ENCODE results near the gene LARP1. TPM values are rescaled to one million over a fixed set of nuclear protein-coding genes. Genes with fewer than 3 reads are reported as not detected.

The LARP1 gene
- polyA plus RNA-seq, 2 of the 4 experiments (the other 2 are of a cell fraction), result 87.0 to 112 TPM

DNA sequence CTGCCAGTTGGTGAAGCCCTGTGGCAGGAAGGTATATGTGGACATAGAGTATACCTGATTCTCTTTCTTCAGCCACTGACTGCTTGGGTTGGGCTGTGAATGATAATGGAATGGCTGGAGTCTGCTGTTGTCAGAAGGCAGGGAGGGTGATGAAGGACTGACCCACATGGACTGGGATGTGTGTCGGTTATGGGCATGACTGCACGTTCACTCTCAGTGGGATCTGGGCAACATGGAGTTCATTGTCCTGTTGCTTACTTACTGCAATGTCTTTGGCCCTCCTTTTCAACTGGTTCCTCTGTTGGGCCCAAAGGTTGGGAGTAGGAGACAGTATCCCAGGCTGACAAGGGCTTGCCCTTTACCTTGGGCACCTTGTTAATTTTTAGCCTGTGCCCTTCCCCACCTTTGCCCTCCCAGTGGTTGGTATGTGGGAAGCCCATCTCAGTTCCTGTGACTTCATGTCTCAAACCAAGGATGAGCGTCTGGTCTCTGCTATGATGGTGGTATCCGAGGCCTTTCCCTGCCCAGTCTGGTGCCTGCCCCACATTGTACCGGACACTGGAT, 60.6 kb downstream of the LARP1 start:
- DNase-seq (ENCODE audit: low read depth in 1 of 2, low spot score in 1 of 2) (no peak), FAIRE-seq (no peak), ATAC-seq (no peak)
- H3K4me1 ChIP-seq, result peaks cover 8% of the 10 kb centered on the region; the same call in 1 of the 3 replicates
- H3K9me3 ChIP-seq, result no peaks in the 10 kb centered on the region
- WGBS (ENCODE audit: missing lambda C conversion rate), result 90% methylated on average over 5 of the region's 5 CpGs
- CTCF ChIA-PET, result no interaction called here
- H3K27ac ChIP-seq, result no peak overlapping the region
- H3K4me3 ChIP-seq, result no peak overlapping the region
- POLR2A ChIA-PET, result no interaction called here
- no peak overlapping the region for H3K4me2 ChIP-seq
- TF ChIP-seq HOXB13 (CRISPR knock-in tag; IDR thresholded peaks at IDR 0.05; ENCODE audit: low read depth) (no peak), ESRRA (IDR thresholded peaks at IDR 0.05; ENCODE audit: borderline replicate concordance, low read length) (no peak), KDM1A (IDR thresholded peaks at IDR 0.05; ENCODE audit: low read depth) (no peak), RFX5 (IDR thresholded peaks at IDR 0.05) (no peak), BHLHE40 (IDR thresholded peaks at IDR 0.05; ENCODE audit: low read depth, low read length) (no peak), TP53 (CRISPR knock-in tag; IDR thresholded peaks at IDR 0.05) (no peak), ZSCAN20 (CRISPR knock-in tag; IDR thresholded peaks at IDR 0.05) (no peak), RAD21 (conservative IDR thresholded peaks at IDR 0.05 in 1 of 2, IDR thresholded peaks at IDR 0.05 in 1 of 2) (no peak), KDM5A (IDR thresholded peaks at IDR 0.05) (no peak), TFCP2L1 (CRISPR knock-in tag; IDR thresholded peaks at IDR 0.05) (no peak), CHD2 (IDR thresholded peaks at IDR 0.05; ENCODE audit: low read length, partially characterized antibody) (no peak), RNF2 (IDR thresholded peaks at IDR 0.05; ENCODE audit: borderline replicate concordance, low read depth) (no peak), NFE2L2 (conservative IDR thresholded peaks at IDR 0.05; ENCODE audit: low read length) (no peak), PHF8 (IDR thresholded peaks at IDR 0.05; ENCODE audit: borderline replicate concordance, low read depth) (no peak), FOSB (CRISPR knock-in tag; IDR thresholded peaks at IDR 0.05) (no peak)
- TF ChIP-seq, protein P1, sequence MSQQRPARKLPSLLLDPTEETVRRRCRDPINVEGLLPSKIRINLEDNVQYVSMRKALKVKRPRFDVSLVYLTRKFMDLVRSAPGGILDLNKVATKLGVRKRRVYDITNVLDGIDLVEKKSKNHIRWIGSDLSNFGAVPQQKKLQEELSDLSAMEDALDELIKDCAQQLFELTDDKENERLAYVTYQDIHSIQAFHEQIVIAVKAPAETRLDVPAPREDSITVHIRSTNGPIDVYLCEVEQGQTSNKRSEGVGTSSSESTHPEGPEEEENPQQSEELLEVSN (IDR thresholded peaks at IDR 0.05; ENCODE audit: borderline replicate concordance, low read depth), result no peak

DNA sequence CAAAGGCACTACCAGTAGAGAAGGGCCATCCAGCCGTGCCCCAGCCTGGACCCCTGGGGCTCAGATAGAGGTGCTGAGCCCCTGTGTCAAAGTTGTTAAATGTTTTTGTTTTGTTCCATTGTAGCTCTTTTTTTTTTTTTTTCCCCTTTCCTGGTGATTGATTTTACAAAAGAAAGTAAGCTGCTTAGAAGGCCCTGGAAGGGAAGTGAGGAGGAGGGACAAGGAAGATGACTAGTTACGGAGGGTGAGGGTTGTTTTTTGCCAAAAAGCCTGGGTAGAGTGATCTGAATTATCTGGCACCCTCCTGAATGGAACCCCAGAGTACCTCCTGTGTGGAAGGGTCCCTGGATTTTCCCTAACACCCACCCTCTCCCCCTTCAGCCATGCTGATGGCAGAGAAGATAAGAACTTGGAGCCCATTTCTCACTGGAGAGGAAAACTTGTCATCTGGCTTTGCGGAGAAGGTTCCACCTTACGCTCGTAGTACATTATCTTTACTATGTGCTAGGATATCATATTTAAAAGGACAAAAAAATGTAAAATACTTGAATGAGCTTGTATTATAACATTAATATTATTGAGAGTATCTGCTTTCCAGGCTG, 61.8 kb downstream of the LARP1 start:
- H3K4me2 ChIP-seq, result no peak overlapping the region
- WGBS (ENCODE audit: missing lambda C conversion rate), result 95% methylated on average over 5 of the region's 5 CpGs
- ChIA-PET POLR2A (no interaction called here), CTCF (interaction anchor here (1.0 to 1.2 kb wide), 2 partner anchors 15 to 19 kb away, joined by 3 read pairs; no protein-coding TSS in a partner anchor)
- DNase-seq (ENCODE audit: low read depth in 1 of 2, low spot score in 1 of 2), result no peak
- no peak overlapping the region for H3K4me3 ChIP-seq
- no peak for ATAC-seq
- TF ChIP-seq RFX5 (IDR thresholded peaks at IDR 0.05), result no peak
- TF ChIP-seq RAD21 (conservative IDR thresholded peaks at IDR 0.05 in 1 of 2, IDR thresholded peaks at IDR 0.05 in 1 of 2), result no peak
- TF ChIP-seq MYC (IDR thresholded peaks at IDR 0.05; ENCODE audit: borderline replicate concordance, low read length), result no peak
- TF ChIP-seq, protein P2, sequence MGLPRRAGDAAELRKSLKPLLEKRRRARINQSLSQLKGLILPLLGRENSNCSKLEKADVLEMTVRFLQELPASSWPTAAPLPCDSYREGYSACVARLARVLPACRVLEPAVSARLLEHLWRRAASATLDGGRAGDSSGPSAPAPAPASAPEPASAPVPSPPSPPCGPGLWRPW (IDR thresholded peaks at IDR 0.05), result no peak
- no peak for TF ChIP-seq ZSCAN20 (CRISPR knock-in tag; IDR thresholded peaks at IDR 0.05)
- TF ChIP-seq, protein P1 (IDR thresholded peaks at IDR 0.05; ENCODE audit: borderline replicate concordance, low read depth), result no peak
- TF ChIP-seq PHF8 (IDR thresholded peaks at IDR 0.05; ENCODE audit: borderline replicate concordance, low read depth), result no peak
- TF ChIP-seq, protein P3, sequence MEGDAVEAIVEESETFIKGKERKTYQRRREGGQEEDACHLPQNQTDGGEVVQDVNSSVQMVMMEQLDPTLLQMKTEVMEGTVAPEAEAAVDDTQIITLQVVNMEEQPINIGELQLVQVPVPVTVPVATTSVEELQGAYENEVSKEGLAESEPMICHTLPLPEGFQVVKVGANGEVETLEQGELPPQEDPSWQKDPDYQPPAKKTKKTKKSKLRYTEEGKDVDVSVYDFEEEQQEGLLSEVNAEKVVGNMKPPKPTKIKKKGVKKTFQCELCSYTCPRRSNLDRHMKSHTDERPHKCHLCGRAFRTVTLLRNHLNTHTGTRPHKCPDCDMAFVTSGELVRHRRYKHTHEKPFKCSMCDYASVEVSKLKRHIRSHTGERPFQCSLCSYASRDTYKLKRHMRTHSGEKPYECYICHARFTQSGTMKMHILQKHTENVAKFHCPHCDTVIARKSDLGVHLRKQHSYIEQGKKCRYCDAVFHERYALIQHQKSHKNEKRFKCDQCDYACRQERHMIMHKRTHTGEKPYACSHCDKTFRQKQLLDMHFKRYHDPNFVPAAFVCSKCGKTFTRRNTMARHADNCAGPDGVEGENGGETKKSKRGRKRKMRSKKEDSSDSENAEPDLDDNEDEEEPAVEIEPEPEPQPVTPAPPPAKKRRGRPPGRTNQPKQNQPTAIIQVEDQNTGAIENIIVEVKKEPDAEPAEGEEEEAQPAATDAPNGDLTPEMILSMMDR (IDR thresholded peaks at IDR 0.05), result no peak
- peaks cover 8% of the 10 kb centered on the region; the same call in 1 of the 3 replicates for H3K4me1 ChIP-seq
- no peaks in the 10 kb centered on the region for H3K9me3 ChIP-seq
- FAIRE-seq, result no peak
- no peak overlapping the region for H3K27ac ChIP-seq

Data from A549 (cell line).